GM19452 (cell line): Measurements from ENCODE around the gene KIAA1958.

ENCODE experiments used
- ATAC-seq: cut with Tn5 transposase; IDR thresholded peaks from one replicate; pipeline ENCODE4 v1.9.1; 2021; ENCODE audit not compliant: unreplicated experiment

KIAA1958 gene

GRCh38 chr9:112552229-112553056 is 65.8 kb downstream of the KIAA1958 start:
- ATAC-seq: no peak

GRCh38 chr9:112553256-112553826 is 66.7 kb downstream of the KIAA1958 start:
- no peak for ATAC-seq

- no peak for ATAC-seq
Observed at GRCh38 chr9:112554516-112554915, 67.9 kb downstream of the KIAA1958 start.

GRCh38 chr9:112555101-112555643 is 68.5 kb downstream of the KIAA1958 start:
- ATAC-seq: no peak

GRCh38 chr9:112555844-112556482 is 69.3 kb downstream of the KIAA1958 start:
- ATAC-seq: no peak

GRCh38 chr9:112556497-112557442 is 70.1 kb downstream of the KIAA1958 start:
- no peak for ATAC-seq

- no peak for ATAC-seq
Observed at GRCh38 chr9:112558476-112558875, 71.8 kb downstream of the KIAA1958 start.

- no peak for ATAC-seq
Observed at GRCh38 chr9:112558978-112559377, 72.4 kb downstream of the KIAA1958 start.

GRCh38 chr9:112559629-112560413 is 73.2 kb downstream of the KIAA1958 start:
- no peak for ATAC-seq

GRCh38 chr9:112562235-112562958 is 75.8 kb downstream of the KIAA1958 start:
- no peak for ATAC-seq

GRCh38 chr9:112569186-112569585 is 82.6 kb downstream of the KIAA1958 start:
- no peak for ATAC-seq

- ATAC-seq: no peak
Observed at GRCh38 chr9:112570671-112571167, 84.1 kb downstream of the KIAA1958 start.

GRCh38 chr9:112571624-112572355 is 85.2 kb downstream of the KIAA1958 start:
- no peak for ATAC-seq

- no peak for ATAC-seq
Observed at GRCh38 chr9:112572416-112572815, 85.8 kb downstream of the KIAA1958 start.

- ATAC-seq: no peak
Observed at GRCh38 chr9:112574008-112574407, 87.4 kb downstream of the KIAA1958 start.

GRCh38 chr9:112575107-112575506 is 88.5 kb downstream of the KIAA1958 start:
- ATAC-seq: no peak

GRCh38 chr9:112581469-112582176 is 95.0 kb downstream of the KIAA1958 start:
- ATAC-seq: no peak
